ENCODE results near the gene OGT. TPM values are rescaled to one million over a fixed set of nuclear protein-coding genes. Genes with fewer than 3 reads are reported as not detected.

The OGT gene
- total RNA-seq, 1 experiment from 2014 or later = 143 TPM

GRCh38 chrX:71515038-71515396 lies 17.9 kb upstream of the OGT start:
- ATAC-seq (no peak), DNase-seq (ENCODE audit: low read depth, low spot score) (no peak)
- TF ChIP-seq, protein P1, sequence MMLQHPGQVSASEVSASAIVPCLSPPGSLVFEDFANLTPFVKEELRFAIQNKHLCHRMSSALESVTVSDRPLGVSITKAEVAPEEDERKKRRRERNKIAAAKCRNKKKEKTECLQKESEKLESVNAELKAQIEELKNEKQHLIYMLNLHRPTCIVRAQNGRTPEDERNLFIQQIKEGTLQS (IDR thresholded peaks at IDR 0.05) = no peak
- no peak for TF ChIP-seq CEBPB (IDR thresholded peaks at IDR 0.05; ENCODE audit: low read depth)
- TF ChIP-seq YY1 (IDR thresholded peaks at IDR 0.05; ENCODE audit: extremely low read depth, insufficient replicate concordance, low read depth, low read length) = no peak
- no peak for TF ChIP-seq SP1 (IDR thresholded peaks at IDR 0.05; ENCODE audit: low read depth)
- TF ChIP-seq, protein P2, sequence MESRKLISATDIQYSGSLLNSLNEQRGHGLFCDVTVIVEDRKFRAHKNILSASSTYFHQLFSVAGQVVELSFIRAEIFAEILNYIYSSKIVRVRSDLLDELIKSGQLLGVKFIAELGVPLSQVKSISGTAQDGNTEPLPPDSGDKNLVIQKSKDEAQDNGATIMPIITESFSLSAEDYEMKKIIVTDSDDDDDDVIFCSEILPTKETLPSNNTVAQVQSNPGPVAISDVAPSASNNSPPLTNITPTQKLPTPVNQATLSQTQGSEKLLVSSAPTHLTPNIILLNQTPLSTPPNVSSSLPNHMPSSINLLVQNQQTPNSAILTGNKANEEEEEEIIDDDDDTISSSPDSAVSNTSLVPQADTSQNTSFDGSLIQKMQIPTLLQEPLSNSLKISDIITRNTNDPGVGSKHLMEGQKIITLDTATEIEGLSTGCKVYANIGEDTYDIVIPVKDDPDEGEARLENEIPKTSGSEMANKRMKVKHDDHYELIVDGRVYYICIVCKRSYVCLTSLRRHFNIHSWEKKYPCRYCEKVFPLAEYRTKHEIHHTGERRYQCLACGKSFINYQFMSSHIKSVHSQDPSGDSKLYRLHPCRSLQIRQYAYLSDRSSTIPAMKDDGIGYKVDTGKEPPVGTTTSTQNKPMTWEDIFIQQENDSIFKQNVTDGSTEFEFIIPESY (IDR thresholded peaks at IDR 0.05; ENCODE audit: extremely low read depth, insufficient replicate concordance, low read length) = no peak
- no peak for TF ChIP-seq POLR2A (IDR thresholded peaks at IDR 0.05; ENCODE audit: borderline replicate concordance, extremely low read depth, insufficient read depth, insufficient read length)
- Histone ChIP-seq H4K20me1 (ENCODE audit: insufficient read depth) (no peaks in the 10 kb centered on the region), H3K9me3 (ENCODE audit: control insufficient read depth in 1 of 2, insufficient read depth in 1 of 2, low read depth in 1 of 2, low read length in 2 of 2) (no peaks in the 10 kb centered on the region), H3K27me3 (ENCODE audit: insufficient read depth, low read length) (no peaks in the 10 kb centered on the region), H3K9ac (ENCODE audit: low read length) (no peak overlapping the region), H2AFZ (ENCODE audit: low read depth, low read length, poor library complexity, severe bottlenecking) (no peak overlapping the region), H3K4me2 (ENCODE audit: low read length) (no peak overlapping the region), H3K79me2 (ENCODE audit: insufficient read depth, low read length) (no peaks in the 10 kb centered on the region), H3K4me3 (replicated peaks in 1 of 2; ENCODE audit: low read depth in 1 of 2, low read length in 2 of 2) (no peak overlapping the region), H3K9me2 (ENCODE audit: insufficient read depth) (no peaks in the 10 kb centered on the region), H3K27ac (ENCODE audit: low read depth, low read length) (no peak overlapping the region), H3K4me1 (ENCODE audit: control insufficient read depth in 1 of 2, insufficient read depth in 2 of 2, low read length in 2 of 2) (no peaks in the 10 kb centered on the region), H3K36me3 (ENCODE audit: control insufficient read depth in 1 of 2, insufficient read depth in 2 of 2, low read length in 2 of 2) (no peaks in the 10 kb centered on the region)
- CTCF ChIA-PET = no interaction called here
- intact Hi-C loops (cut with micrococcal nuclease) = no loop called here
- no TSS peak for BruUV-seq (replicated peaks)
- RAD21 ChIA-PET (ENCODE audit: low non-redundant PET in 1 of 2, low total read pairs in 2 of 2, uncharacterized antibody in 2 of 2, unreplicated experiment in 2 of 2) = no interaction called here
- POLR2A ChIA-PET = interaction anchor here (0.8 kb wide), 1 partner anchor 14 kb away, joined by 4 read pairs; no protein-coding TSS in a partner anchor

DNA sequence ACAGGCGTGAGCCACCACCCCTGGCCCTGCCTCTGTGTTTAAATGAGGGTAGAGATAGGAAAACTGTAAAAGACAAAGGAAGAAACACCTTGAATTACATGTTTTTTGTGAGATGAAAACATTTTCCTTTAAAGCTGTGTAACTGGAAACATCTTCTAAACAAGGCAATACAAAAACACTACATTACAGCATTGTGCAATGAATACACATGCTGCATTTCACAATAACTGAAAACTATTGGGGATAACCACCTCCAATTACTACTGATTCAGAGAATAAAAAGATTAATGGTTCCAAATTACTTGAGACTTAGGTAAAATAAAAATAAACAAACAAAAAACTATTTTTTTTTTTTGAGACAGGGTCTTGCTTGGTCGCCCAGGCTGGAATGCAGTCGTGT lies 7.6 kb upstream of the OGT start:
- no peak for DNase-seq (ENCODE audit: low read depth, low spot score)
- RAD21 ChIA-PET (ENCODE audit: low non-redundant PET in 1 of 2, low total read pairs in 2 of 2, uncharacterized antibody in 2 of 2, unreplicated experiment in 2 of 2) = no interaction called here
- Histone ChIP-seq H3K9me3 (ENCODE audit: control insufficient read depth in 1 of 2, insufficient read depth in 1 of 2, low read depth in 1 of 2, low read length in 2 of 2) (no peaks in the 10 kb centered on the region), H3K27me3 (ENCODE audit: insufficient read depth, low read length) (no peaks in the 10 kb centered on the region), H3K9me2 (ENCODE audit: insufficient read depth) (no peaks in the 10 kb centered on the region), H3K4me3 (replicated peaks in 1 of 2; ENCODE audit: low read depth in 1 of 2, low read length in 2 of 2) (no peak overlapping the region), H4K20me1 (ENCODE audit: insufficient read depth) (no peaks in the 10 kb centered on the region), H3K4me1 (ENCODE audit: control insufficient read depth in 1 of 2, insufficient read depth in 2 of 2, low read length in 2 of 2) (no peaks in the 10 kb centered on the region), H3K79me2 (ENCODE audit: insufficient read depth, low read length) (no peaks in the 10 kb centered on the region), H3K9ac (ENCODE audit: low read length) (no peak overlapping the region), H3K36me3 (ENCODE audit: control insufficient read depth in 1 of 2, insufficient read depth in 2 of 2, low read length in 2 of 2) (no peaks in the 10 kb centered on the region), H3K27ac (ENCODE audit: low read depth, low read length) (no peak overlapping the region), H3K4me2 (ENCODE audit: low read length) (no peak overlapping the region), H2AFZ (ENCODE audit: low read depth, low read length, poor library complexity, severe bottlenecking) (no peak overlapping the region)
- no TSS peak for BruUV-seq (replicated peaks)
- POLR2A ChIA-PET = no interaction called here
- TF ChIP-seq EZH2 (IDR thresholded peaks at IDR 0.05) (no peak), SIN3A (IDR thresholded peaks at IDR 0.05; ENCODE audit: low read depth) (no peak)
- CTCF ChIA-PET = no interaction called here
- intact Hi-C loops (cut with micrococcal nuclease) = no loop called here
- no peak for ATAC-seq

All from HCT116 (cell line).